ENCODE data around the gene KLHL5. TPM values are rescaled to one million over a fixed set of nuclear protein-coding genes. Genes with fewer than 3 reads are reported as not detected.

Gene KLHL5
- polyA plus RNA-seq, 2 of the 4 experiments (the other 2 are of a cell fraction) = 62.4 to 108 TPM

DNA sequence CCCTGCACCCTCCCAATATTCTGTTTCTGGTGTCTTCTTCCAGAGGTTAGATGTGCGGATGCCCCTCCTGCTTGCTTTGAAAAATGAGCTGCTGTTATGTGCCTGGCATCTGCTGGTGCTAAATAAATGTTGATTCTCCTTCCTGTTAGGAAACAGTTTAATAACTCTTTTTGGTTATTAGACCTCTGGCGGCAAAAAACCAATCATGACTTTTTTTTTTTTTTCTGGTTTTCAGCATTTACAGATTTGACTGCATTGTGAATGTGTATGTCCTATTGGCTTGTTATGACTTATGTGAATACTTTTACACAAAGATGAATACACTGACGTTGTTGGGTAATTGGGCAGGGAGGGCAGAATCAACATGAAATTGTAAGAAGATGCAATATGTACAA is 16.2 kb upstream of the KLHL5 start:
- ATAC-seq (peak in 1 of 2 experiments; percentile 34; a peak in 2 of 6 replicates), DNase-seq (ENCODE audit: low read depth in 1 of 2, low spot score in 1 of 2) (peak in 1 of 2 experiments; percentile 60), FAIRE-seq (no peak)
- Histone ChIP-seq H3K4me1 (peaks cover 50% of the 10 kb centered on the region), H3K9me3 (no peaks in the 10 kb centered on the region), H3K4me2 (peak overlapping the region; percentile 73), H3K27ac (peak overlapping the region; percentile 93 to 100), H3K4me3 (peak overlapping the region; percentile 66)
- 3% methylated on average over 3 of the region's 3 CpGs for WGBS (ENCODE audit: missing lambda C conversion rate)
- TF ChIP-seq HDAC2 (IDR thresholded peaks at IDR 0.05) (no peak), CEBPB (IDR thresholded peaks at IDR 0.05) (peak in 1 of 2 experiments; percentile 36; a peak in 1 of 4 replicates)
- POLR2A ChIA-PET = interaction anchor here (0.6 to 1.4 kb wide), 7 partner anchors 9 to 318 kb away, joined by 3 to 9 read pairs (median 5); no protein-coding TSS in a partner anchor
- CTCF ChIA-PET = interaction anchor here (1.6 to 1.8 kb wide), 2 partner anchors 16 to 143 kb away, joined by 4 to 5 read pairs; no protein-coding TSS in a partner anchor

DNA sequence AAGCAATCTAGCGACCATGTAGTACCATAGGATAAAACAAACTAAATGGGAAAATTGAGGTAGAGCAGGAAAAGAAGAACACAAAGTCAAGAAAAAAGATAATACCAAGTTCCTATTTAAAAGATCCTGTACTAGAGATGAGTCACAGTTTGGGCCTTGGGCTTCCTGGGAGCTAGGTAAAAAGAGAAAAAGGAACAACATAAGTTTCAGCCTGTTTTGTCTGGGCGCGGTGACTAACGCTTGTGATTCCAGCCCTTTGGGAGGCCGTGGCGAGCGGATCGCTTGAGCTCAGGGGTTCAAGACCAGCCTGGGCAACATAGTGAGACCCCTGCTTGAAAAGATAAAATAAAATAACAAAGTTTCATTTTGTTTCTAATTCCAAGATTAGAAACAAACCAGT is 15.8 kb upstream of the KLHL5 start:
- H3K4me1 ChIP-seq = peaks cover 54% of the 10 kb centered on the region
- H3K4me2 ChIP-seq = peak overlapping the region; percentile 73
- peak overlapping the region; percentile 66 for H3K4me3 ChIP-seq
- peak in 1 of 2 experiments; percentile 21; a peak in 2 of 6 replicates for ATAC-seq
- no peaks in the 10 kb centered on the region for H3K9me3 ChIP-seq
- TF ChIP-seq, protein P1, sequence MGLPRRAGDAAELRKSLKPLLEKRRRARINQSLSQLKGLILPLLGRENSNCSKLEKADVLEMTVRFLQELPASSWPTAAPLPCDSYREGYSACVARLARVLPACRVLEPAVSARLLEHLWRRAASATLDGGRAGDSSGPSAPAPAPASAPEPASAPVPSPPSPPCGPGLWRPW (IDR thresholded peaks at IDR 0.05) = no peak
- TF ChIP-seq CBX8 (IDR thresholded peaks at IDR 0.05) (no peak), NFE2L2 (conservative IDR thresholded peaks at IDR 0.05; ENCODE audit: low read length) (no peak), MAFK (IDR thresholded peaks at IDR 0.05; ENCODE audit: partially characterized antibody) (no peak), FOSL2 (IDR thresholded peaks at IDR 0.05) (peak; percentile 59; the same call in 1 of the 2 replicates), FOSL2 (CRISPR knock-in tag; IDR thresholded peaks at IDR 0.05) (peak; percentile 82), MAZ (IDR thresholded peaks at IDR 0.05; ENCODE audit: borderline replicate concordance, low read depth, low read length) (no peak), JUN (IDR thresholded peaks at IDR 0.05) (peak in 1 of 2 experiments; percentile 55; a peak in 1 of 5 replicates)
- TF ChIP-seq, protein P2, sequence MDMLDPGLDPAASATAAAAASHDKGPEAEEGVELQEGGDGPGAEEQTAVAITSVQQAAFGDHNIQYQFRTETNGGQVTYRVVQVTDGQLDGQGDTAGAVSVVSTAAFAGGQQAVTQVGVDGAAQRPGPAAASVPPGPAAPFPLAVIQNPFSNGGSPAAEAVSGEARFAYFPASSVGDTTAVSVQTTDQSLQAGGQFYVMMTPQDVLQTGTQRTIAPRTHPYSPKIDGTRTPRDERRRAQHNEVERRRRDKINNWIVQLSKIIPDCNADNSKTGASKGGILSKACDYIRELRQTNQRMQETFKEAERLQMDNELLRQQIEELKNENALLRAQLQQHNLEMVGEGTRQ (IDR thresholded peaks at IDR 0.05) = no peak
- TF ChIP-seq, protein P3, sequence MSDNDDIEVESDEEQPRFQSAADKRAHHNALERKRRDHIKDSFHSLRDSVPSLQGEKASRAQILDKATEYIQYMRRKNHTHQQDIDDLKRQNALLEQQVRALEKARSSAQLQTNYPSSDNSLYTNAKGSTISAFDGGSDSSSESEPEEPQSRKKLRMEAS (IDR thresholded peaks at IDR 0.05) = 0 out of 2 replicates have a peak, but pooled peaks have one; percentile 19
- H3K27ac ChIP-seq = peak overlapping the region; percentile 93 to 100
- 2% methylated on average over 8 of the region's 8 CpGs for WGBS (ENCODE audit: missing lambda C conversion rate)
- POLR2A ChIA-PET = interaction anchor here (0.6 to 1.4 kb wide), 8 partner anchors 9 to 317 kb away, joined by 3 to 9 read pairs (median 5); no protein-coding TSS in a partner anchor
- no peak for FAIRE-seq
- CTCF ChIA-PET = interaction anchor here (1.6 to 1.8 kb wide), 2 partner anchors 16 to 144 kb away, joined by 4 to 5 read pairs; no protein-coding TSS in a partner anchor
- peak in 1 of 2 experiments; percentile 74 for DNase-seq (ENCODE audit: low read depth in 1 of 2, low spot score in 1 of 2)

- DNase-seq (ENCODE audit: low read depth in 1 of 2, low spot score in 1 of 2) (no peak), ATAC-seq (no peak), FAIRE-seq (no peak)
- Histone ChIP-seq H3K27ac (peak overlapping the region in 1 of 2 experiments; percentile 100; a peak in 1 of 6 replicates), H3K4me2 (peak overlapping the region; percentile 73), H3K4me1 (peaks cover 57% of the 10 kb centered on the region), H3K4me3 (no peak overlapping the region), H3K9me3 (no peaks in the 10 kb centered on the region)
- ChIA-PET CTCF (interaction anchor here (1.6 kb wide), 1 partner anchor 145 kb away, joined by 4 read pairs; no protein-coding TSS in a partner anchor), POLR2A (no interaction called here)
- 64% methylated on average over 2 of the region's 2 CpGs for WGBS (ENCODE audit: missing lambda C conversion rate)
- TF ChIP-seq GATA3 (IDR thresholded peaks at IDR 0.05; ENCODE audit: borderline replicate concordance) = no peak
- TF ChIP-seq, protein P3 (IDR thresholded peaks at IDR 0.05) = no peak
- TF ChIP-seq CTCF (IDR thresholded peaks at IDR 0.05) = no peak
- TF ChIP-seq, protein P4, sequence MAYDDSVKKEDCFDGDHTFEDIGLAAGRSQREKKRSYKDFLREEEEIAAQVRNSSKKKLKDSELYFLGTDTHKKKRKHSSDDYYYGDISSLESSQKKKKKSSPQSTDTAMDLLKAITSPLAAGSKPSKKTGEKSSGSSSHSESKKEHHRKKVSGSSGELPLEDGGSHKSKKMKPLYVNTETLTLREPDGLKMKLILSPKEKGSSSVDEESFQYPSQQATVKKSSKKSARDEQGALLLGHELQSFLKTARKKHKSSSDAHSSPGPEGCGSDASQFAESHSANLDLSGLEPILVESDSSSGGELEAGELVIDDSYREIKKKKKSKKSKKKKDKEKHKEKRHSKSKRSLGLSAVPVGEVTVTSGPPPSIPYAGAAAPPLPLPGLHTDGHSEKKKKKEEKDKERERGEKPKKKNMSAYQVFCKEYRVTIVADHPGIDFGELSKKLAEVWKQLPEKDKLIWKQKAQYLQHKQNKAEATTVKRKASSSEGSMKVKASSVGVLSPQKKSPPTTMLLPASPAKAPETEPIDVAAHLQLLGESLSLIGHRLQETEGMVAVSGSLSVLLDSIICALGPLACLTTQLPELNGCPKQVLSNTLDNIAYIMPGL (CRISPR knock-in tag; IDR thresholded peaks at IDR 0.05; ENCODE audit: borderline replicate concordance) = no peak
- no peak for TF ChIP-seq TFCP2L1 (CRISPR knock-in tag; IDR thresholded peaks at IDR 0.05)
- TF ChIP-seq CBX2 (IDR thresholded peaks at IDR 0.05; ENCODE audit: borderline replicate concordance, low read depth) = no peak
- no peak for TF ChIP-seq POLR2AphosphoS2 (conservative IDR thresholded peaks at IDR 0.05; ENCODE audit: low read length)
- no peak for TF ChIP-seq EHMT2 (IDR thresholded peaks at IDR 0.05; ENCODE audit: low read depth)
- no peak for TF ChIP-seq SREBF2 (IDR thresholded peaks at IDR 0.05)
- TF ChIP-seq, protein P2 (IDR thresholded peaks at IDR 0.05) = no peak
- no peak for TF ChIP-seq POLR2A (IDR thresholded peaks at IDR 0.05; ENCODE audit: low read length)
- TF ChIP-seq ZSCAN20 (CRISPR knock-in tag; IDR thresholded peaks at IDR 0.05) = no peak
- no peak for TF ChIP-seq HOXB5 (CRISPR knock-in tag; IDR thresholded peaks at IDR 0.05)
- TF ChIP-seq BCL3 (IDR thresholded peaks at IDR 0.05) = no peak
- TF ChIP-seq TP53 (CRISPR knock-in tag; IDR thresholded peaks at IDR 0.05) = no peak
- no peak for TF ChIP-seq ZC3H11A (IDR thresholded peaks at IDR 0.05)
Observed at GRCh38 chr4:39047681-39048080, 14.4 kb upstream of the KLHL5 start.

Data from A549 (cell line).